ENCODE results near the gene P3H2.
"Not testable (repeated sequence)": the region's sequence is repeated elsewhere in the genome, so short reads cannot be mapped to it uniquely, and the experiment has no call there.

P3H2 gene

DNA sequence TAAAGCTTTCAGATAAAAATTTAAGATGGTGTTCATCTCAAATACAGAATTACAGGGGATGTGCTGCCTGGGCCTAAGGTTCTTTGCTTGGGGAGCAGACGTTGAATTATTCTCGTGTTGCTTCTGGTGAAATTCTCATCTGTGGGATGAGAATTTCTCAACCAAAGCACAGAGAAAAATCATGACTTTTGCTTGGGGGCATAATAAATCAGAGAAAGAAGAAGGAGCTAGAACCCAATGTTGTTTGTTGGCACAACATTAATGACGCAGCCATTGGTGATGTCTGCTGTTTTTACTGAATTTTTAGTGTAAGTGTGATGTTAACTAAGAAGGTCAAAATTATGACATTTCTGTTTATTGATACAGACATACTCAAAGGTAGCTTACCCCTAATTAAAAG is 35.7 kb downstream of the P3H2 start:
- DNase-seq: no peak

- DNase-seq: no peak
These were observed 37.1 kb downstream of the P3H2 start for GRCh38 chr3:190083635-190084034.

DNA sequence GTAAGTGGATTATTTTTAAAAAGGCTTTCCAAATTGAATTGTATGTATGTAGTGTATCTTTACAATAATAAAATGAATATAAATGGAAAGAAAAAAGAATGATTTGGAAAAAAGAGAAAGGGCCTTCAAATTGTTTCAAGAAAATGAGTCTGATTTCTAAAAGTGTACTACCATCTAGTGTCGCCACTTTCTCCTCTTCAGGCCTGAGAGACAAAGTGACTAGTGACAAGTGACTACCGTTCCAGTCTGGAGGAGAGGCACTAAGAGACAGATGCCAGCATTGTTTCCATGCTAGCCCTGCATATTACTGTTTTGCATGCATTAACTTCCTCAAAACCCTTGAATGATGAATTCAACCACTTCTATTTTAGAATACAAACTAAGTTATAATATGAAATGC is 39.3 kb downstream of the P3H2 start:
- DNase-seq: no peak

DNA sequence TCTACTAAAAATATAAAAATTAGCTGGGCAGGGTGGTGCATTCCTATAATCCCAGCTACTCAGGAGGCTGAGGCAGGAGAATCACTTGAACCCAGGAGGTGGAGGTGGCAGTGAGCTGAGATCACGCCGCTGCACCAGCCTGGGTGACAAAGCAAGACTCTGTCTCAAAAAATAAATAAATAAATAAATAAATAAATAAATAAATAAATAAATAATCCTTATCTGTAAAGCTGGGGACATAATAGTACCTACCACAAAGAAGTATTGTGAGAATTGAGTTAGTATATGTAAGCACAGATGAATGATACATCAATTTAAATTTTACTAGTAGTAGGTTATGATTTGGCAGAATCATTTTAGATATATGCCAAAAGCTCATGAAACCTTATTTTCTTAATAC is 41.5 kb downstream of the P3H2 start:
- DNase-seq: not testable (repeated sequence)

DNA sequence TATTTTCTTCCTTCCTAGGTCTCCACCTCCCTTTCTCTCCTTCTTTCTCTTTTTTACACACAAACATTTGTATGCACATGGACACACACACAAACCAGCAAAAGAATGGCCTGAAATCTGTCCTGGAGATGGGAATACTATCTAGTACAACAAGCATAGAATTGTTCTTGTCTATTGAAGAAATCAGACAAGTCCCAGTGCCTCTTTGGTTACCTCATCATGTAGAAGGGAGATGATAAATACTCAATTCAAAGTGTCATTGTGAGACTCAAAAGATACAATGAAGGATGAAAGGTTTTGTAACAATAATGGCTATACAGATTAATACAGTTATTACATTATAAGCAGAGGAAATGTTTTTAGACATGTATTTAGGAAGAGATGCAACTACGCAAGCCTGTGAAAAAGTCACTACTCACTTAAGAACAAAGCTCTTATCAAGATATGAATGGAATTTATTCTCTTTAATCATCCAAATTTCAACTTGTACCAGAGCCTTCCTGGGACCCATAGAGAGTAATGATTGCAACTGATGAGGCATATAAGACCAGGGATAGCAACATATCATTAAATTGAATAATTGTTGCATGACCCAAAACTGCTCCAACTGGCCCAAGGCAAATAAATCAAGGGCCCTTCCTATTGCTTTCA is 43.2 kb downstream of the P3H2 start:
- DNase-seq: no peak

GRCh38 chr3:190076601-190077394 is 43.9 kb downstream of the P3H2 start:
- no peak for DNase-seq

DNA sequence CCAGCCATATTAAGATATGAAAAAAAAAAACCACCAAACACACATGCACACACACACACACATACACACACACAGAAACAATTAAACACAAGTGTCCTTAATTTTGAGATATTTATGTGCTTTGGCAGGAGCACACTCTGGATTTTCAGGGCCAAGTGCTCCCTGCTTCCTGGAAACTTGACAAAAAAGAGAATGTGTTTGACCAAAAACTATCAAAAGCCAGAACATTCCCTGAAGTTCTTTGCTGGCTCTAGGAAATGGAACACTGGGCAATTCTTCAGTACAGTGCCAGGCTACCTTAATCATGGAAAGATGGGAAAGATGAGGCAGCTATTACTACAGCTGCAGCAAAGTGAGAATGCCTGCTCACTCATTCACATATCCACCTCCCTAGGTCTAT is 44.6 kb downstream of the P3H2 start:
- no peak for DNase-seq

- DNase-seq: no peak
These were observed 45.9 kb downstream of the P3H2 start for GRCh38 chr3:190074817-190075216.

GRCh38 chr3:190073264-190074008 is 47.3 kb downstream of the P3H2 start:
- no peak for DNase-seq

DNA sequence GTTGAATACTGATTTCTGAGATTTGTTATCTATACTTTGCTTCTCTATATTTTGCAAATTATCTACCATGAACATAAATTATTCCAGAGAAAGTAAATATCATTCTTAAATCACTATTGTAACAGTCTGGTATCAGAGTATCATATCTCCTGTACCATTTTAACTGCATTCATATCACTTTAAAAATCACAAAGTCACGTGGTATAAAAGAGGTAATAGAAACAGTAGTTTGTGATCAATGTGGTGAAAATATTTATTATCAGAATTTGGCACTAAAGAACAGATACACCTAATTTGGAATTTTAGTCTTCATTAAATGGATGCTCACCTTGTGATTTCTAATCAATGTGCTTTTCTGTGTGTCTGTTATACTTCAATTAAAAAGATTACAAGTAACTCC is 47.8 kb downstream of the P3H2 start:
- DNase-seq: no peak

- DNase-seq: not testable (repeated sequence)
These were observed 48.8 kb downstream of the P3H2 start for GRCh38 chr3:190071921-190072320.

GRCh38 chr3:190070622-190071347 is 49.9 kb downstream of the P3H2 start:
- no peak for DNase-seq

DNA sequence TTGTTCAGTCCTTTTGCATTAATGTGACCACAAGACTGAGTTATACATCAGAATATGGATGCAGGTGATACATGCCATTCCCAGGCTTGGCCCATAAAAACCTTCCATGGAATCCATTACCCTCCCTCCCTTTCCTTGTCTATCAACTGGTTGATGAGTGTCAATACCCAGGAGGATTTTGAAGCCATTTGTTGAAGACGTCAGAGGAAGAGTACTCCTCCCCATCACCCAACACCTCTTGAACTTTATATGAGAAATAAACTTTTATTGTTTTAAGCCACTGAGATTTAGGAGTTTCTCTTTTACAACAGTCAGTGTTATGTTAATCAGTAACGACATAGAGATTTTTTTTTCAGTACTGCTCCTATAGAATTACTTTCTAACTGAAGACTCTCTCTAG is 55.5 kb downstream of the P3H2 start:
- DNase-seq: no peak

DNA sequence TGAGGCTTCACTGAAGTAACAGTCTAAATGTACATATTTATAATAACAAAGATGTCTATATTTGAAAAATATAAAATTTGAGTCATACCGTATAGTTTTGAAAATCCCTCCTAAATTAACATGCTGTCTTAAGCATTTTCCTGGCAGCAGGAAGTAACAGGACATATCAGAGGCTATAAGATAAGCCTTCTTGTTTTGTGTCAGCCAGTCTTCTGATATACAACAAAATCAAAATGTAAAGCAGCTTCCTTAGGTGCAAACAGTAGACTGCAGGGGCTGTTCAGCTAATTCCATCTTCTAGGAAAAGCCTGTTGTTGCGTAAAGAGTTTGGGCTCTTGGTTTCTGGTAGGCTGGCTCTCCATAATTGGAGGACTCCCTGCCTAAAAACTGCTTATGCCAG is 56.0 kb downstream of the P3H2 start:
- no peak for DNase-seq

DNA sequence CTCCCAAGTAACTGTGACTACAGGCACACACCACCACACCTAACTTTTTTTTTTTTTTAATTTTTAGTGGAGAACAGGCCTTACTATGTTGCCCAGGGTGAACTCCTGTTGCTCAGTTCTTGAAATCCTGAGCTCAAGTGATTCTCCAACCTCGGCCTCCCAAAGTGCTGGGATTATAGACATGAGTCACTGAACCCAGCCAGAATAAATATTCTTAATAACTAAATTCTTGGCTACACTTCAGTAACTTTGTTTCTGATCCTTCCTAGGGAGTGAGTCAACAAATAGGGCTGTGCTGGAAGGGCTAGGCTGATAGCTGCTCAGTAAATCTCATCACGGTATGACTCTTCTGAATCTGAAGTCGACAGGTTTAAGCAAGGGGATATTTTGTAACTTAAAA is 56.6 kb downstream of the P3H2 start:
- DNase-seq: no peak

GRCh38 chr3:190063490-190063889 is 57.2 kb downstream of the P3H2 start:
- no peak for DNase-seq

DNA sequence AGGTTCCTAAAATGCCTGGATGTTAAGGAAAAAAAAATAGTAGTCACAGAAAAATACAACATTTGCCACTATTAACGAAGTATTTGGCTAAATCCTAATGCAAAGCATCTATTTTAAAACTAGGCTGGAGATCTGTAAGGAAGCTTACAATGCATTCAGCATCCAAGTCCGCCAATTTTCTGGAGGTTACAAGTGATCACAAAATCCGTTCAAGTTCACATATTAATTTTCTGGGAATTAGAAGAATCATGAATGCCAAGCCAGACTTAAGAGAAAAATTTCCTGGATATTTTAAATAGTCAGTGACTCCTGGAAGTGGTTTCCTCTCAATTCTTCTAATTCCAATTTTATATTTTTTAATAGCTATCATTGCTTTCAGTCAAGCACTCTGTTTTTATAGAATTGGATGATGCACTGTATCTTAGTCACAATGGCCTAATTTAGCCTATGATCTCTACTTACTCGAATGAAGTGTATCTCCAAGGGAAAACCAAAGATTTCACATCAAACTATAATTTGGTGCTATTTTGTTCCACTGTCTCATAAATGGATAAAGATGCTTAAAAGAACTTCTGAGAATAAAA is 60.4 kb downstream of the P3H2 start:
- no peak for DNase-seq

- no peak for DNase-seq
These were observed 61.5 kb downstream of the P3H2 start for GRCh38 chr3:190059242-190059590.

GRCh38 chr3:190058521-190059241 is 62.0 kb downstream of the P3H2 start:
- no peak for DNase-seq

DNA sequence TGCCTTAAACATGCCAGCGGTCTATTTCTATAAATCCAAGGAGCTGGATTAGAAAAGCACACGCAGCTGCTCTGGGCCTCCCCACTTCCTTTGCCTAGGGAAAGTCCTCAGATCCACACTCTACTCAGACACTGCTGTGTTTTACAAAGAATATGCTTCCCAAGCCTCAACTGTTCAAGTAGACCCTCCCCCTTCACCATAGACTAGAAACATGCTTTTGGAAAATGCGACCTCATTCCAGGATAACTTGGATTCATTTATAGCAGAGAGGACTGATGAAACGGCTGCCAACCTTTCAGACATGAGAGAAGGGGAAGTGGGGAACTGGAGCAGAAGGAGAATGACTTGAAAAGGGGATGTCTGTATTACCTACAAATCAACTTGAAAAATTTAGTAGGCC is 64.0 kb downstream of the P3H2 start:
- DNase-seq: no peak

DNA sequence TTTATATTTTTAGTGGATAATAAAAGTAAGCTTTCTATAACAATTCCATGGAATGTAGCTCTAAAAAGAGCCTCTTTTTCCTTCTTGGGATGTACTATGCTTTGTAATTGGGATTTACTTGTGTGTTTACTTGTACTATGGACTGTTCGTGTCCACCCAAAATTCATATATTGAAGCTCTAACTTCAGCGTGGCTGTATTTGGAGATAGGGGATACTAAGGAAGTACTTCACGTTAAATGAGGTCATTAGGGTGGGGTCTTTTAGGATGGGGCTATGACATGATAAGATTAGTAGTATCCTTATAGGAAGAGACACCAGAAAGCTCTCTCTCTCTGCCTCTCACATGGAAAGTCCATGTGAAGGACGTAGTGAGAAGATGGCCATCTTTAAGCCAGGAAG is 64.9 kb downstream of the P3H2 start:
- DNase-seq: no peak

GRCh38 chr3:190053919-190054672 is 66.6 kb downstream of the P3H2 start:
- DNase-seq: no peak

Data from NCI-H82 (cell line).